Astrocyte (in vitro differentiated cells and primary cell): ENCODE data around the gene NCOA5. TPM values are rescaled to one million over a fixed set of nuclear protein-coding genes. Genes with fewer than 3 reads are reported as not detected.

ENCODE experiments used
- DNase-seq: peaks from one replicate; pipeline ENCODE4 v3.0.0-alpha.2; 2010; ENCODE audit warnings: low read depth
- FAIRE-seq: peaks from 2 replicates; lab custom pipeline; 2011; peaks lifted over from hg19 to GRCh38; lab: Jason Lieb, UNC
- H2AFZ ChIP-seq: 2 replicates; pipeline ENCODE4 v1.6.0; 2012; ENCODE audit warnings: low read depth, low read length, inconsistent platforms
- H3K27ac ChIP-seq: 2 replicates; pipeline ENCODE4 v1.5.1; 2011; ENCODE audit warnings: low read depth, low read length, inconsistent platforms
- H3K27me3 ChIP-seq: 2 replicates; pipeline ENCODE4 v1.6.0; 2011; ENCODE audit warnings: low read length, inconsistent platforms; ENCODE audit not compliant: insufficient read depth
- H3K36me3 ChIP-seq: 2 replicates; pipeline ENCODE4 v1.5.1; 2011; ENCODE audit warnings: low read length, inconsistent platforms; ENCODE audit not compliant: insufficient read depth
- H3K4me1 ChIP-seq: 2 replicates; pipeline ENCODE4 v1.5.1; 2011; ENCODE audit warnings: low read length, inconsistent platforms; ENCODE audit not compliant: insufficient read depth
- H3K4me2 ChIP-seq: 2 replicates; pipeline ENCODE4 v1.6.0; 2012; ENCODE audit warnings: low read length, inconsistent platforms
- H3K4me3 ChIP-seq: 2 replicates; pipeline ENCODE4 v1.5.1; 2011; ENCODE audit warnings: low read depth, mild to moderate bottlenecking, low read length, inconsistent platforms; ENCODE audit not compliant: insufficient read depth
- H3K79me2 ChIP-seq: 2 replicates; pipeline ENCODE4 v1.6.0; 2012; ENCODE audit warnings: mild to moderate bottlenecking, low read length, inconsistent platforms; ENCODE audit not compliant: insufficient read depth
- H3K9ac ChIP-seq: 2 replicates; pipeline ENCODE4 v1.6.0; 2012; ENCODE audit warnings: mild to moderate bottlenecking, low read length, inconsistent platforms
- H3K9me3 ChIP-seq: 2 replicates; pipeline ENCODE4 v1.5.1; 2012; ENCODE audit warnings: low read depth, mild to moderate bottlenecking, low read length, inconsistent platforms; ENCODE audit not compliant: insufficient read depth
- H4K20me1 ChIP-seq: 2 replicates; pipeline ENCODE4 v1.6.0; 2012; ENCODE audit warnings: low read length, inconsistent platforms; ENCODE audit not compliant: insufficient read depth
- H3K27ac Mint-ChIP-seq: one replicate; pipeline ENCODE4 v1.8.0; 2021; ENCODE audit warnings: mild to moderate bottlenecking, mixed read lengths; ENCODE audit not compliant: unreplicated experiment
- H3K27me3 Mint-ChIP-seq: one replicate; pipeline ENCODE4 v1.8.0; 2021; ENCODE audit warnings: low read depth, mixed read lengths; ENCODE audit not compliant: unreplicated experiment
- H3K36me3 Mint-ChIP-seq: one replicate; pipeline ENCODE4 v1.8.0; 2021; ENCODE audit warnings: low read depth, mixed read lengths; ENCODE audit not compliant: unreplicated experiment
- H3K4me1 Mint-ChIP-seq: one replicate; pipeline ENCODE4 v1.8.0; 2021; ENCODE audit warnings: low read depth, mixed read lengths; ENCODE audit not compliant: unreplicated experiment
- H3K4me3 Mint-ChIP-seq: one replicate; pipeline ENCODE4 v1.8.0; 2021; ENCODE audit warnings: mild to moderate bottlenecking, moderate library complexity, mixed read lengths; ENCODE audit not compliant: unreplicated experiment
- H3K9me3 Mint-ChIP-seq: one replicate; pipeline ENCODE4 v1.8.0; 2021; ENCODE audit warnings: mild to moderate bottlenecking, mixed read lengths; ENCODE audit not compliant: unreplicated experiment
- EZH2 ChIP-seq: IDR thresholded peaks from 2 replicates; pipeline ENCODE4 v1.6.1; 2012; ENCODE audit warnings: mild to moderate bottlenecking, low read length, inconsistent platforms; ENCODE audit not compliant: insufficient read depth
- total RNA-seq: library from RNA; stranded (reverse); gene quantifications from 2 replicates; pipeline ENCODE4 v1.2.1, GENCODE V29; 2021
- TF ChIP-seq, protein P1 (sequence below): IDR thresholded peaks from 2 replicates; pipeline ENCODE4 v1.5.1; 2011; ENCODE audit warnings: low read depth, mild to moderate bottlenecking, inconsistent platforms, low read length, moderate library complexity; ENCODE audit not compliant: insufficient read depth

NCOA5 gene
- total RNA-seq, 1 donor from 2014 or later, result 20.7 TPM

- no peaks in the 10 kb centered on the region for H3K79me2 ChIP-seq
- no peaks in the 10 kb centered on the region for H3K9me3 ChIP-seq
- H3K36me3 Mint-ChIP-seq, result peaks cover 32% of the 10 kb centered on the region
- peaks cover 61% of the 10 kb centered on the region for H4K20me1 ChIP-seq
- H2AFZ ChIP-seq, result peak overlapping the region; percentile 60
- H3K9ac ChIP-seq, result no peak overlapping the region
- H3K4me2 ChIP-seq, result peak overlapping the region; percentile 86
- peaks cover 8% of the 10 kb centered on the region for H3K9me3 Mint-ChIP-seq
- peak overlapping the region; percentile 67 for H3K4me3 Mint-ChIP-seq
- H3K27me3 Mint-ChIP-seq, result peaks cover 52% of the 10 kb centered on the region
- FAIRE-seq, result no peak
- H3K27me3 ChIP-seq, result peaks cover 10% of the 10 kb centered on the region
- peak overlapping the region; percentile 34 for H3K4me3 ChIP-seq
- H3K27ac ChIP-seq, result no peak overlapping the region
- H3K4me1 Mint-ChIP-seq, result peaks cover 11% of the 10 kb centered on the region
- no peak overlapping the region for H3K27ac Mint-ChIP-seq
- peaks cover 6% of the 10 kb centered on the region for H3K36me3 ChIP-seq
- peaks cover 14% of the 10 kb centered on the region for H3K4me1 ChIP-seq
- DNase-seq, result peak; percentile 10
- peak; percentile 9 for TF ChIP-seq EZH2
- TF ChIP-seq, protein P1, sequence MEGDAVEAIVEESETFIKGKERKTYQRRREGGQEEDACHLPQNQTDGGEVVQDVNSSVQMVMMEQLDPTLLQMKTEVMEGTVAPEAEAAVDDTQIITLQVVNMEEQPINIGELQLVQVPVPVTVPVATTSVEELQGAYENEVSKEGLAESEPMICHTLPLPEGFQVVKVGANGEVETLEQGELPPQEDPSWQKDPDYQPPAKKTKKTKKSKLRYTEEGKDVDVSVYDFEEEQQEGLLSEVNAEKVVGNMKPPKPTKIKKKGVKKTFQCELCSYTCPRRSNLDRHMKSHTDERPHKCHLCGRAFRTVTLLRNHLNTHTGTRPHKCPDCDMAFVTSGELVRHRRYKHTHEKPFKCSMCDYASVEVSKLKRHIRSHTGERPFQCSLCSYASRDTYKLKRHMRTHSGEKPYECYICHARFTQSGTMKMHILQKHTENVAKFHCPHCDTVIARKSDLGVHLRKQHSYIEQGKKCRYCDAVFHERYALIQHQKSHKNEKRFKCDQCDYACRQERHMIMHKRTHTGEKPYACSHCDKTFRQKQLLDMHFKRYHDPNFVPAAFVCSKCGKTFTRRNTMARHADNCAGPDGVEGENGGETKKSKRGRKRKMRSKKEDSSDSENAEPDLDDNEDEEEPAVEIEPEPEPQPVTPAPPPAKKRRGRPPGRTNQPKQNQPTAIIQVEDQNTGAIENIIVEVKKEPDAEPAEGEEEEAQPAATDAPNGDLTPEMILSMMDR, result peak; percentile 36
Observed at GRCh38 chr20:46057856-46058598, 31.7 kb downstream of the NCOA5 start.

GRCh38 chr20:46056970-46057855 is 32.5 kb downstream of the NCOA5 start:
- no peak for FAIRE-seq

More at GRCh38 chr20:46056970-46057855, 32.5 kb downstream of the NCOA5 start:
- Mint-ChIP-seq H3K4me3 (no peak overlapping the region), H3K27me3 (peaks cover 59% of the 10 kb centered on the region), H3K36me3 (peaks cover 30% of the 10 kb centered on the region), H3K27ac (no peak overlapping the region), H3K4me1 (peaks cover 11% of the 10 kb centered on the region), H3K9me3 (peaks cover 8% of the 10 kb centered on the region)
- DNase-seq, result peak; percentile 25
- H2AFZ ChIP-seq, result no peak overlapping the region
- H3K27ac ChIP-seq, result no peak overlapping the region
- peaks cover 10% of the 10 kb centered on the region for H3K27me3 ChIP-seq
- no peaks in the 10 kb centered on the region for H3K9me3 ChIP-seq
- peak overlapping the region; percentile 86 for H3K4me2 ChIP-seq
- no peak overlapping the region for H3K9ac ChIP-seq
- peaks cover 14% of the 10 kb centered on the region for H3K4me1 ChIP-seq
- TF ChIP-seq EZH2, result peak; percentile 35
- TF ChIP-seq, protein P1, result no peak
- peaks cover 3% of the 10 kb centered on the region for H3K36me3 ChIP-seq
- H3K79me2 ChIP-seq, result no peaks in the 10 kb centered on the region
- no peak overlapping the region for H3K4me3 ChIP-seq
- H4K20me1 ChIP-seq, result peaks cover 54% of the 10 kb centered on the region
